HPDE6-E6E7 (cell line): ENCODE data around the gene PSORS1C1.

Experiments
- DNase-seq: peaks from one replicate; pipeline ENCODE4 v3.0.0; 2011; ENCODE audit warnings: missing footprints; ENCODE audit errors: extremely low spot score

The PSORS1C1 gene

DNA sequence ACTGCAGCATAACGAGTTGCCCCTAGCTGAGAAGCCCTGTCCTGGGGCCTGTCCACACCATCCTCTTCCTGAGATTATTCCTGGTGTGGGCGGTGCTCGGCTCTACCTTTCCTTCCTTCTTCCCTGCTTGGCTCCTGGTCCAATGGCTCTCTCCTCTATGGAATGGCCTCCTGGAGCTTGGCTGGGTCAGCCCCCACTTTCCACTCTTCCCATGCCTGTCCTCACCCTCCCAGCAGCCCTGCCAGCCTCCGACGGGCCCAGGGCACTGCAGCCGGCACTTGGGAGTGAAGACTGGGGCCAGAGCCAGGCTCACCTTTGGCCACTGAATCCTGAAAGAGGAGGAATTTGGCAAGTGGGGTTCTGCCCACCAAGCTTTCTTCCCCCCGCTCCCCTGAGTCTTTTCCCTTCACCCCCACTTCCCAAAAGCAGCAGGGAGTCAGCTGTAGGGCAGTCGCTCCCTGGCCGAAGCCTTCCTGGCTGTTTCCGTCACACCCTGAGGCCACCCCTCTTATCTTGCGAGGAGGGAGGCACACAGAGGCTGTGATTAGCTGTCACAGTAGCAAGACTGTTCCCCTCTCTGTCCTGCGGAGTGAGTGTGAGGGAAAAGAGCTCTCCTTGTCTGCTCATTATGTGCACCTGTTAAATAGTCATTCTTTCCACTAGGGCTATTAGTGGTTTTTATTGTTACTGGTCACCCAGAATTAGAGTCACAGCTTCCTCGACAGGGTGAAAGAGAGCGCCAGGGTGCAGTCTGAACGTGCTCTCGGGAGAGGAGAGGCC lies 12.0 kb downstream of the PSORS1C1 start:
- DNase-seq, result no peak

DNA sequence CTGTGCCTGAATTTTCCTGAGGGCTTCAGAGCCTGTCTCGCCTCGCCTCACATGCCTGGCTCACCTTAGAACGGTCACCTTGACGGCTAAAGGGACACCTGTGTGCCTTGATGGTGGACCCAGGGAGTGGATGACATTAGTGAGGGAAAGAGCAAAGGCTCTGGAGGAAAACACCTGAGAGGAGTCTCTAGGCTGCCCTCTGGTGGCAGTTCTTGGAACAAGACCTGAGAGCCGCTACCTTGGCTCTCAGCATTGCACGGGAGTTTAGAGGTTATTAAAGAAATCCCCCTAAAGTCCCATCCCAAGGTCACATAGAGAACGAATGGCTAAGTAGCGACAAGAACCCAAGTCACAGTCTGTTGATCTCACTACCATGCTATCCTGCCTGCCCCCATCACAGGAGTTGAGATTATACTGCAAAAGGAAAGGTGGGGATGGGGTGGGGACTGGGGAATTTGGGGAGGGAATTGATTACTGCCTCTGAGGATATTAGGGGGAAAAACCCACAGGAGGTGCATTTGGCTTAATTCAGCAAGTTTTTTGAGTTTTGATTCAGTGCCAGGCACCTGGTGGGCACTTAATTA lies 13.6 kb downstream of the PSORS1C1 start:
- peak; percentile 52 for DNase-seq

DNA sequence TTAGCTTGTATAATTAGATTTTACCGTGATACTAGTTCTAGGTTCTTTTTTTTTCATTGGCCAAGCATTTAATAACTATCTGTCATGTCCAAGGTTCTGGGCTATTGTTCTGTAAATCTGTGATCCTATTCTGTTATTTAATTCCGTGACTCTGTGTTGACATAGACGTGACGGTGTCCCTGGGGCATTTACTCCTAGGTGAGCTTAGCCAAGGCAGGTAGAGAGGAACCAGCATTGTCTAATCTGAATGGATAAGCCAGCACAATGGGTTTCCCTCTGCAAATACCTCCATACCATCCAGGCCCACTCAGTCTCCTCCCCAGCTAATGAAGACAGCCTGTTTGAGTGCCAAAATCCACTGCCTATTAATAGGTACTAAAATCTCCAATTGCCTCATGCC lies 14.5 kb downstream of the PSORS1C1 start:
- DNase-seq, result no peak

- DNase-seq, result no peak
Observed at GRCh38 chr6:31130751-31131150, 16.2 kb downstream of the PSORS1C1 start.

- DNase-seq, result no peak
Observed at GRCh38 chr6:31131595-31131994, 17.0 kb downstream of the PSORS1C1 start.

GRCh38 chr6:31132806-31133205 lies 18.2 kb downstream of the PSORS1C1 start:
- no peak for DNase-seq

DNA sequence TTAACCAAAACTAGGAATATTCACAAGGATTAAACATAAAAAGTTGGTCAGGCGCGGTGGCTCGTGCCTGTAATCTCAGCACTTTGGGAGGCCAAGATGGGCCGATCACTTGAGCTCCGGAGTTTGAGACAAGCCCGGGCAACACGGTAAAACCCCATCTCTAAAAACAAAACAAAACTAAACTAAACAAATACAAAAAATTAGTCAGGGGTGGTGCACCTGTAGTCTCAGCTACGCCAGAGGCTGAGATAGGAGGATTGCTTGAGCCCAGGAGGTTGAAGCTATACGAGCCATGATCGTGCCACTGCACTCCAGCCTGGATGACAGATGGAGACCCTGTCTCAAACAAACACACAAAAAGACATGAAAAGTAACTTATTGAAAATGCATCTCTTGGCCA lies 21.1 kb downstream of the PSORS1C1 start:
- DNase-seq, result no peak

DNA sequence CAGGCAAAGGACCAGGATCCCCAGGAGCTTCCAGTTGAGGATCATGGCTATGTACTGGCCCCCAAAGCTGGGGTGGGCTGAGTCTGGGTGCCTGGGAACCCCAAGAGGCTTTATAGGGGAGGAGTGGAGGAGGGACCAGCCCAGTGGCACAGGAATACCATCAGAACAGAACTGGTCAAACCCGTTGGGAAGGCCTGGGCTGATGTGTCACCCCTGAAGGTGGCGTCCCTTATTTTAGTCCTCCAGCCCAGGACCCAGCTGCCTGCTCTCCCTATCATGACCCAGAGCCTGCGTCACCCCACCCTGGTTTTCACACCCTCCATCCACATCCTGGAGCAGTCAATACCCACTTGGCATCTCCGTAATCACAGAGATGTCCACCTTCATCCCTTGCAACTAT lies 24.4 kb downstream of the PSORS1C1 start, which contains the start of gene PSORS1C2:
Gene PSORS1C2 (minus strand): TSS at position 85 of the 400 bp plus-strand sequence. CDS start 40 bp downstream, at position 45.
- peak; percentile 36 for DNase-seq

DNA sequence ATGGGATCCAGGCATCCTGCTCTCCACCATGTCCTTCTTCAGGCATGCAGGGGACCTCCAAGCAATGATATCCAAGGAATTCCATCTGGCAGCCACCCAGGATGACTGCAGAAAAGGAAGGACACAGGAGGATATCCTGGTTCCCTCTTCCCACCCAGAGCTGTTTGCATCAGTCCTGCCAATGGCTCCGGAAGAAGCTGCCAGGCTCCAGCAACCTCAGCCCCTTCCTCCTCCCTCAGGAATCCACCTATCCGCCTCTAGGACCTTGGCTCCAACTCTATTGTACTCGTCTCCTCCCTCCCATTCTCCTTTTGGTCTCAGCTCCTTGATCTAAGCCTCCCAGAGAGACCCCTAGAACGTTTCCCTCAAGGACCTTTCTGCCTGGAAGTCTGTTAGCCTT lies 25.0 kb downstream of the PSORS1C1 start:
- DNase-seq, result no peak

- DNase-seq, result no peak
Observed at GRCh38 chr6:31140643-31141042, 26.0 kb downstream of the PSORS1C1 start.

GRCh38 chr6:31142361-31142761 lies 27.8 kb downstream of the PSORS1C1 start:
- DNase-seq, result no peak

DNA sequence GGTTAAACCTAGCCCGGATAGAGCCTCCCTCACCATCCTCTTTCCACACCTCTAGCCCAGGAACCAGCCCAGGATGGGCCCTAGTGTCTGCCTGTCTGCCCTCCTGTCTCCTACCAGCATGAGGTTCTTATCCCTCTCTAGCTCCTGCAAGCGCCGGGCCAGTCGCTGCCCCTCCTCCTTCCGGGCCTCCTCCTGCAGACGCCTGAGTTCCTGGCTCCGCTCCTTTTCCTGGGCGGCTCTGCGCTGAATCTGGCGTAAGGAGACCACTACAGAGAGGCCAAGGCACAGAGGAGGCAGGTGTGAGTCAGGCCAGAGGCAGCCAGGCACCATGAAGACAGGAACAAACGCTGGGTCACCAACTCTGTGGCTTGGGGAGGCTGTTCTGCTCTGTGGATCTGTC lies 28.5 kb downstream of the PSORS1C1 start:
- no peak for DNase-seq

GRCh38 chr6:31144296-31144969 lies 29.8 kb downstream of the PSORS1C1 start:
- DNase-seq, result no peak

DNA sequence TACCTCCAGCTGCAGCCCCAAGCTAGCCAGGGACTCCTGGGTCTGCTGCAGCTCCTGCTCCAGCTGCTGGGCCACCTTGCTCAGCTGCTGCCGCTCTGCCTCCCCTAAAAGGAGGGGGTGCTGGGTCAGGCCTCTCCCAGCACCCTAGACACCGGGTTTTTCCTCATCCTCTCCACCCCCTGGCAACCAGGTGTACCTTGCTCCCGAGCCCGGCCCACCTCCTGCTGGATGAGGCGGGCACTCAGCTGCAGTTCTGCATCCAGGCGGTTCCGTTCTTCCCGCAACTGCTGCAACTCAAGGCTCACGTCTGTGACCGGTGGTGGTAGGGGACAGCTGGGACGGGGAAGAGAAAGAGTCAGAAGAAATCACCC lies 30.4 kb downstream of the PSORS1C1 start:
- DNase-seq, result no peak

- DNase-seq, result no peak
Observed at GRCh38 chr6:31145386-31145785, 30.8 kb downstream of the PSORS1C1 start.

- no peak for DNase-seq
Observed at GRCh38 chr6:31149827-31150447, 35.3 kb downstream of the PSORS1C1 start.

- DNase-seq, result no peak
Observed at GRCh38 chr6:31152781-31153180, 38.2 kb downstream of the PSORS1C1 start.

DNA sequence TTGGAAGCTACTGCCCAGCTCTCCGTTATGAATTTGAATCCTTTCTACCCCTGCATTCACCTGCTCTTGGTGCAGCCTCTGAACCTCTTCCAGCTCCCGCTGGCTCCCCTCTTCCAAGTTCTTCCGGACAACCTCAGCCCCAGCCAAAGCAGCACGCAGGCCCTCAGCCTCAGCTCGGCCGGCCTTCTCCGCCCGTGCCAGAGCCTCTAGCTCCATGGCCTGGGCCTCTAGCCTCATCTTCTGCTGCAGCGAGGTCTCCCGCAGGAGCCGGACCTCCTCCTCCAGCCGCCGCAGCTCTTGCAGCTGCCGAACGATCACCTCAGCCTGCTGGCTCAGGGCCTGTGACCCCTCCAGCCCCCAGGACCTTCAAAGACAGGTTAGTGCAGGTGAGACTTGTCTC lies 39.8 kb downstream of the PSORS1C1 start:
- DNase-seq, result no peak

- DNase-seq, result no peak
Observed at GRCh38 chr6:31156641-31157040, 42.0 kb downstream of the PSORS1C1 start.

DNA sequence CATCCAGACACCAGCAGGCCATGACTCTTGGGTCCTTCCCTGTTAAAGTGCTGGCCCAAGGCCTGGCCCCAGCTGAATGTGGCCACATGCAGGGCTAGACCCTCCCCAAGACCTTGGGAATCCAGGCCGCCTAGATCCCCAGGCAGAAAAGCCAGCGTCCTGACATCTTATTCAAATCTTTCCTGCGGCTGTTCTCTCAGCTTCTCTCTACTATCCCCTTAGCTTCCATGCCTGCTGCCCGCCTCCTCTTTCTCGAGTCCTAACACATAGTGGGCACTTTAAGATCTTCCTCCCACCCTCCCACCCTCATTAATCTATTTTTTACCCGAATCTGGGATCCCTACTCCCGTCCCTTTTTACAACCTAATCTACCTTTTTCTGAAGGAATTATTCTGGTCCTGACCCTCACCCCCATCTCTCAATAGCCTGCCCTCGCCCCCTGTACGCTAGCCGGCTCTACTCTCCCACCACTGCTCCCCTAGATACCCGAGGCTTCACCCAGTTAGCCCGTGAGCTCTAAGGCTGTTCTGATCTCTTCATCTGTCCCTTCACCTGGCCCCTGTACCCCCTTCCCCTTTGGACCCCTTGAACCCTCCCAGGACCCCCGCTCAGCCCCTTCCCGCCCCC lies 43.0 kb downstream of the PSORS1C1 start, which contains the start of gene CCHCR1:
Gene CCHCR1 (minus strand): TSS at position 290 of the 627 bp plus-strand sequence. CDS start 202 bp downstream, at position 88.
- no peak for DNase-seq

DNA sequence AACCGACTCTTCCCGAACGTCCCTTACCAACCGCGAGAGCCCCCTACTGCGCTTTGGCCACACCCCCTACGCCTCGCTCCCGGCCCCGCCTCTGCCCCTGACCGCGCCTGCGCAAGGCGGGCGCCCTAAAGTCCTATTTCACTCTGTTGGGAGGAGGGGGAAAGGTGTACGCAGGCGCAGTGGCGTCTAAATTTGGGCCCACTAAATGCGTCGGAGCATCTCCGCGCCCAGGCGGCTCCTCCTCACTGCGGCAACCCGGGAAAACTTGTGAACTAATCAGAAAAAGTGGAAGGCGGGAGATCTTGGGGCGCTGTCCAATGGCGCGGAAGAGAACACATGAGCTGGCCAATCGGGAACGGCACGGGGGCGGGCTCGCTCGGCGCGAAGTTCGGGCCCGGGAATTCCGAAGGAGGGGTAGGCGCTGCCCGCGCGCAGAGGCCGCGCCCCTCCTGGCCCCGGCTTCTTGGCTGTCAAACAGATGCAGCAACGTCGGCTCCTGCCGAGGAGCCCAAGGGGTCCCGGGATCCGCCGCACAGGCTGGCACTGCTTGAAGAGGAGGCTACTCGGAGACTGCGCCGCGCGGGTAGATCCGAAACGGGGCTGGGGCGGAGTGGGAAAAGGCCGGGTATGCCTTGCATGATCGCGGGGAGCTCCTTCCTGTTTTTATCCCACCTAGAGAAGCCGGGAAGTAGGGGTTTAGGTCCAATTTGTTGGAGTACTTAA lies 43.7 kb downstream of the PSORS1C1 start, which contains the start of gene TCF19:
Gene TCF19 (plus strand): TSS at position 450 of the 723 bp plus-strand sequence. CDS start 881 bp downstream, outside the sequence.
- DNase-seq, result peak; percentile 99
